ENCODE results near the gene TCTA.

TCTA gene

DNA sequence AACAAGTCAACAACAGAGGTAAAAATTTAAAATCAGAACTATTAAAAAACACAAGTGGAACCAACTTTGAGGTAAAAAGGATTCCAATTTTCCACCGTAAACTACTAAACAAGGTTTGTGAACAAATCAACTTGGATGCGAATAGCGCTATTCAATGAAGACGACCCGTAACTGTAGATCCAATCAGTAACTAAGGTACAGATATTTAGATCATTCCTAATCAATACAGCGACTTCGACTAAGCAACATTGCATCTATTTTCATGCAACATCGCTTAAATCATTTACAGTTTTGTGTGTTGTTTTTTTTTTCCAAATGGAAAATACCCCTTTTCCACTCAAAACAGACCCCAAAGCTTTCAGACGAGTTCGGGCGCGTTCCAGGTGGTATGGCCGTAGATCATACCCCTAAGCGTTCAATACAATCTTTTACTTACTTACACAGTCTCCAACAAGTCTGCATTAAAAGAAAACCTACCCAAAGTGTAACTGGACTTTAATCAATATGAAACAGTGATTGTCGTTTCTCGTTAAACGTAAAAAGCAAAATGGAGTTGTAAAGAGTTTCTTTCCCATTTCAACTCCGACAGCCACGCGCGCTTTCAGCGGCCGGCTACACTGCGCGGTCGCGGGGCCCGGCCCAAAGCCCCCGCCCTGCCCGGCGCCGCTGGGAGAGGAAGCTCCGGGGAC, 1.2 kb upstream of the TCTA start:
- DNase-seq = no peak

DNA sequence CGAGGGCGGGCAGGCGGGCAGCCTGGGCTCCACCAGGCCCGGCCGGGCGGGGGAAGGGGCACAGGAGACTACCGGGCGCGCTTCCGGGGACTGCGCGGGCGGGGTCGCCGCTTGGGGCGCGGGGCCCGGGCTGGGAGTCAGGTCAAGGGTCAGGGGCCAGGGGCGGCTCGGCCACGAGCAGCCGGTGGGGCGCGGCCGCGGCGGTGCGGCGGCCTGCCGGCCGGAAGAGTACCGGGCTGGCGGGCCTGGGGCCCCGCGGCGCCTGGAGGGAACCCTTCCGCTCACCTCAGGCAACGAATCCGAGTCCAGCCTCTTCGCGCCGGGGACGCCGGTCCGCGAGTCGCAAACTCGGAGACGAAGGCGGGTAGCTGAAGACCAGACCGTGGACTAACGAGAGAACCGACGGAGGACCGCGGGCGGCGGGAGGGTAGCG, 672 bp upstream of the TCTA start:
- no peak for DNase-seq

DNA sequence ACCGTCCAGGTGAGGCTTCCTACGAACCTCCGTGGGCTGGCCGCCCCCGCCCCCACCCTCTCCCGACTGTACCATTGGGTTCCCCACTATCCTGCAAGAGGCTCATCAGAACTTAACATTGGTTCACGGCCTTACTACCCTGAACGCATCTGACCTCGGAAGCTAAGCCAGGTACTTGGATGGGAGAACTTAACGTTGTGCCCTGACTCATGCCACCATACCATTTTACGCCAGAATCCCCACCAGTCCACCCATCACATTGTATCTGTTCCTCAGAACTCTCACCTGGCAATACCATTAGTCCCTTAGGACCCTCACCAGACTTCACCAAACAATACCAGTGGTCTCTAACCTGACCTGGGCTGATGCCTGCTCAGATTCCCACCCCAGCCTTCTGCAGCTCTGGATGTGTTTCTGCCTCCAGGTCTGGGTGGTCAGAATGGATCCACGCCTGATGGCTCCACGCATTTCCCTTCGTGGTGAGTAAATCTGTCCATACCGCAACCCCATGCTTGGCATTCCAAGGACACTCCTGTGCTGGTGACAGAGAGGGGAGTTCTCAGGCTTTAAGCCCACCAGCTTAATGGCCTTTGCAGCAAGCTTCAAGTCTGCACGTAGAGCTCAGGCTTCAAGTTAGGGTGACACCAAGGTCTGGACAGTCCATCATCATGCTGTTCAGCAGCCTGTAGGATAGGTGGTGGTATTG, 562 bp downstream of the TCTA start:
- no peak for DNase-seq

DNA sequence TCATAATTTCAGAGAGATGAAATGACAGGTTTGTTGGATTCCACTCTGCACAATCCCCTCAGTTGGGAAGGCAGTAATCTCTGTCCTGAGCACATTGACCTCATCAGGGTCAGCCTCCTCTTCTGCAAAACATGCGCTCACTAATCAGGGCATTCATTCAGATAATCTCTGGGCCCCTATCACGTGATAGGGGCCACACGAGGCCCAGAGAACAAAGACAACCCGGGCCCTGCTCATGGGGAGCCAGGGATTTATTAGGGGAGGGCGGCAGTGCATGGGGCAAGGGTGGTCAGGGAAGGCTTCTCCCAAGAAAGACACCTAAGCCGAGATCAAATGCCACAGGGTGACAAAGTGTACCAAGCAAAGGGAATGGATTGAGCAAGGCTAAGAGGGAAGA, 1.1 kb downstream of the TCTA start:
- DNase-seq = no peak

DNA sequence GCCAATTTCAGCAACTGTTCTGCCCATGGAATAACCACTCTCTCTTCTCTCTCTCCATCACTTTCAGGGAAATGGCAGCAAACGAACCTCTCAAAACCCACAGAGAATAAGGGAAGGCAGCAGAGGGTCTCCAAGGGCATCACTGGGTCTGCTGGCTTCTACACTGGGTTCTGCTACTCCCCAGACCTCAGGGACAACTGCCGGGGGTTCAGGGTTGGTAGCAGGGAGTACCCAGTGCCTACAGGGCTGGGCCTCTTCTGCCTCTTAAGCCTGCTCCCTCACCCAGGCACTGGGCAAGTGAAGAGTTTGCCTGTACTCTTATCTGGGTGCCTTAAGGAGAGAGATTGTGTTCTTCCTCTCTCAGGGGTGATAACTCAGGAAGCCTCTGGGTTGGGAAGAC, 2.5 kb downstream of the TCTA start:
- DNase-seq = no peak

DNA sequence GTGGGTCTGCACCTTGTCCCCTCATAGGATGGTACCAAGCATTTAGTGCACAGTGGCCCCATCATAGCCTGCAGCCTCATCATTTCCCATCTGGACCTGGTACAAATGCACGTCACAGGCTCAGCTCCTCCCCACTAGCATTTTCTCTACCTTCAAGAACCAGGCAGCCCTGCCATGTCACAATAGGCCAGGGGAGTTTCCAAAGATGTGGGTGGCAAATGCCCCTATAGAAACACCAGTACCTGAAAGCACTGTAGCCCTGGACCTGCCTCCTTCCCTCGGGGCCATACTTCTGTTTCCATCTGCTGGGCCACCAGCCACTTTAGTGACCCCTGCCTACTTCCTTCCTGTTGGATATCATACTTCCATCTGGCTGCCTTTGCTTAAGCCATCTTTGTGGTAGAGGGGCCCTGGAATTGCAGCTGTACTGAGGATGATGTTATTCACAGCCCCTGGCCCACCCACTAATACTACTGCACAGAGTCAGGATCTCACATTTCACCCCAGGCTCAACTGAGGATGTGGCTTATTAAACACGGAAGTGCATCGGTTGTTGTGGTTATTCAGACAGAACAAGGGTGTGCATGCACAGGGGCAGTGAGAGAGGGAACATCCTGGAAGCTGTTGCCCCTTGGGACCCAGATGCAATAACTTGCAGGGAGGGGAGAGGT, 3.8 kb downstream of the TCTA start:
- no peak for DNase-seq

DNA sequence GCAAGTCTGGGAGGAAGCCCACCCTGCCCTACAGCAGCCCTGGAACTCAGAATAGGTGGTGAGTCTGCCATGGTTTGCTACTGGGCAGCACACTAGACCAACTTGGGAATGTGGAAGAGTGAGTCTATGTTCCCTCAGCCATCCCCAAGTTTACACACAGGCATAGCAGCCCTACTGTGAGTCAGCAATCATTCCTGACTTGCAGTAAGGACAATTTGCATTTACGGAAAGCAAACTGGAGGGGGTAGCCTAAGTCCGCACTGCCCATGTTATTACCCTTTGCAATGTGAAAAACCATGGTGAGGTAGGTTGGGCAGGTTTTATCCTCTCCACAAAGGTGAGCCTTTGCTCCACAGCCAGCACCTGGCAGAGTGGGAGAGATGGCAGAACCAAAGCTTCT, 4.6 kb downstream of the TCTA start:
- no peak for DNase-seq

DNA sequence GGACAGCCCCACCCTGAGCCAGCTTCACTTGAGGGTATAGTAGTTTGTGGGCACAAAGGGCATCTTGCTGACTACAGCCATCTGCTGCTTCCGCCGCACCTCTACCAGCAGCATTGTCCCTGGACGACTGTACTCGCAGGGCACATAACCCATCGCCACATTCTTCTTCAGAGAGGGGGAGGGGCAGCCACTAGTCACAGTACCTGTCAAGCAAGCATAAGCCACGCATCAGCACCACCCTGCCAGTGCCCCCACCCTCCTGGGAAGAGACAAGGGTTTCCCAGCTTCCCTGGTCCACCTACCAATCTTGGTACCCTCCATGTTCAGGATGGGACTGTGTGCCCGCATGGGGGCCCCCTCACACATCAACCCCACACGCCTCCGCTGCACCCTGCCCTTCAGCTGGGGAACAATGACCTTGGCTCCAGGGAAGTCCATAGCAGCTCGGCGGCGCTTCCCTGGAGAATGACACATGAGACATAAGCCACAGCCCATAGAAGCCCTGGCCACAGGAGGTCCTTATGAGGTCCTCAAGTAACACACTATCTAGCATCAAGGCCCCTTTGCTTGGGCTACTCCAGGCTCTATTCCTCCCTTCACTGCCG, 5.4 kb downstream of the TCTA start:
- DNase-seq = no peak

DNA sequence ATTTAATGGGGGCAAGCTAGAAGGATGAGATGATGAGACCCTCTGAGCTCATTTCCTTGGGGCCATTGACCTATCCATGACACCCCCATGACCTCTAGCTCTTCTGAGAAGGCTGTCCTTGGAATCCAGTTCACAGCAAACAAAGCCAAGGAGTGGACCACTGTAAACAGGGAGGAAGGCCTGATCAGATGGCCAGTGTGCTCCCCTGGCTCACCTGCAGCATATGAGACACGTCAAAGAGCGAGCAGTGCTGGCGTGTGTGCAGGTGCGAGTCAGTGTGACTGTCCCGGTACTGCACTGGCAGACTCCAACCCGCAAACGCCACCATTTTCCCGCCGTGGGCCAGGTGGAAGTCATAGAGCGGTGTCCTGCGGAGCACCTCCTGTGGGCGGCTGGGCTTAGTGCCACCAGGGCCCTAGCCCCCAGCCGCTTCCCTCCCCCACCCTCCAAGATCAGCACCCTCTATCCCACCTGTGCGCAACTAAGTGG, 9.7 kb downstream of the TCTA start:
- no peak for DNase-seq

DNA sequence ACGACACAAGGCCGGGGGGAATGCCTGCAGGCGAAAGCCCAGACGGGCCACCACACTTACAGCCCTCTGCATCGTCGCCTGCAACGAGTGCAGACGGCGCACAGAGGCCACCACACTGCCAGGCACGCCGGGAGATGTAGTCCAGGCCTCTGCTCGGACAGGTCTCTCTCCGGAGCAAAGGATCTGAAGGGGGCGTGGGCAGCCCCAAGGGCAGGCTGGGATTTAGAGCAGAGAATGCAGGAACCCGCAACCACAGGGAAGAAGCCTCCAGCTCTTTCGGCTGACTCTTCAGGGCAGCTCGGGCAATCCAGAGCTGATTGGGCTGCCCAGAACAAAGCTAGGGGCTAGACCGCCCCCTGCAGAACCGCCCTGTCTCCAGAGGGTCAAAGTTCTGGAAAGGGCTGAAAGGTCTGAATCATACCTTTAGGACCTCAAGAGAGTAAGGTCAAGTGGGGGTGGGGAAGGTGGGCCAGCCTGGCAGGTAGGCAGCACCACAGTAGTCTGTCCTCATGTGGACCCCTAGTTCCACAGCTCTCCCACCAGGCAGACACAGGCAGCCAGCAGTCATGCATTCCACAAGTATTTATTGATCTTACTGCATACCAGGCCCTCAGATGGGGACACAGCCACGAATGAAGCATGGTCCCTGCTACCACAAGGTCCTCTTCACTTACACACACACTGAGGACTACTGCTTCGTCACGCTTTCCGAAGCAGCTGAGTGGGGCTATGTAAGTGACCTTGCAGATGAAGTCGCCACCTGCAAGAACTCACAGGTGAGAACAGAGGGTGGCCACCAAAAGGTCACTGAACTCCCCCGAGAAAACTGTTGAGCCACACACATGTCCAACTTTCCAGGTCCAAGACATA, 10.4 kb downstream of the TCTA start, which contains the start of gene AMT:
Gene AMT (minus strand): TSS at position 95 of the 870 bp plus-strand sequence. CDS start 23 bp downstream, at position 72.
- no peak for DNase-seq

DNA sequence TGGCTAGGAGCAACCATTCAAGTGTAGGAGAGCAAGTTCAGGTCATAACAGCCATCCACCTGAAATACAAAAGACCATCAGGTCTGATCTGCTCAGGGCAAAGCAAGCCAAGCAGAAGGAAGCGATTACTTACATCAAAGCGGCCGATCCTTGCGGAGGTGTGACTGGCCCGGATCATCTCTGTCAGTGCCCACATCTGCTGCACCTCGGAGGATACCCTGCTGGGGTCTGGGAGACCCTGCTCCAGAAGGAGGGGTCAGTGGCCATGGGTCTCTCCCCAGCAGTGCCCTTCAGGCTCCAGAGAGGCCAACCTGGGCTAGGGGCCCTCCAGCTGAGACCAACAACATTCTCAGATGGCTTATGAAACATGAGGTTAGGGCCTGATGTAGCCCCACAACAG, 12.6 kb downstream of the TCTA start:
- DNase-seq = no peak

DNA sequence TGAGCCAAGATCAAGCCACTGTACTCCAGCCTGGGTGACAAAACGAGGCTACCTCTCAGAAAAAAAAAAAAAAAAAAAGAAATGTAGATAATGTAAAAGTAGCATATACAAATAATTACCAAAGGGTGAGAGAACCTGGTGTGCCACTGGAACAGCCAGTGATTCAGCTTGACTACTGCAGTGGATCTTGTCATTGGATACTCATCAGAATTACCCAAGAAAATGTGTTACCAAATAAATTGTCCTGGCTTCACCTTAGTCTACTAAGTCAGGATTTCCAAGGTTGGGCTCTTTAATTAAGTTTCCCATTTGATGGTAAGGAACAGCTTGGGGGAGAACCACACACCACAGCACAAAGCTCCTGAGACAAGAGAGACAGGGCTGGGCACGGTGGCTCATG, 15.4 kb downstream of the TCTA start:
- DNase-seq = no peak

DNA sequence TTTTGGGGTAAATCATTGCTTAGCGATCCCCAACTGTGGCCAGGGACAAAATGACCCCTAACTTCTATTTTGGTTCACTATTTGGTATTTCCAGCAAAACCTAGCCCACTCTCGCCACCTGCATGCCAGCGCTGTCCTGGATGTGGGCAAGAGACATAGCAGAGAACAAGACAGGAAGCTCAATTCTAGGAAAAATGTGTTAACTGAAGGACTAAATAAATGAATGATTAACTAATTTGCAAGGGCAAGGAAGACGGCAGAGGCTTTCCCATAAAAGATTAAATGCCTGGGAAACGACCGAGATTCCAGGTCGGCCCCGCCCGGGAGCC, 16.5 kb downstream of the TCTA start:
- DNase-seq = no peak

DNA sequence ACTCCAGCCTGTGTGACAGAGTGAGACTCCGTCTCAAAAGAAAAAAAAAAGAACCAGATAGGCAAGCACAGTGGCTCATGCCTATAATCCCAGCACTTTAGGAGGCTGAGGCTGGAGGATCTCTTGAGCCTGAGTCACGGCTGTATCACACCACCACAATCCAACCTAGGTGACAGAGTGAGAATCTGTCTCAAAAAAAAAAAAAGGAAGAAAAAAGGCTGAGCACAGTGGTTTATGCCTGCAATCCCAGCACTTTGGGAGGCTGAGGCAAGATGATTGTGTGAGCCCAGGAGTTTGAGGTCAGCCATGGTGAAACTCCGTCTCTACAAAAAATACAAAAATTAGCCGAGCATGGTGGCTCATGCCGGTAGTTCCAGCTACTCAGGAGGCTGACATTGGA, 22.5 kb downstream of the TCTA start:
- no peak for DNase-seq

DNA sequence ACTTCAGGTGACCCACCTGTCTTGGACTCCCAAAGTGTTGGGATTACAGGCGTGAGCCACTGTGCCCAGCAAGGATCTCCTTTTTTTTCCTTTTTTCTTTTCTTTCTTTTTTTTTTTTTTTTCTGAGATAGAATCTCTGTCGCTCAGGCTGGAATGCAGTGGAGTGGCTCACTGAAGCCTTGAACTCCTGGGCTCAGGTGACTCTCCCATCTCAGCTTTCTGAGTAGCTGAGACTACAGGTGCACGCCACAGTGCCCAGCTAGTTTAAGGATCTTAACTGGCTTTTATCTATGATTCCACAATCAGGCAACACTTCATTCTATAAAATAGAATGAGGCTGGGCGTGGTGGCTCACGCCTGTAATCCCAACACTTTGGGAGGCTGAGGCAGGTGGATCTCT, 33.2 kb downstream of the TCTA start:
- DNase-seq = no peak

DNA sequence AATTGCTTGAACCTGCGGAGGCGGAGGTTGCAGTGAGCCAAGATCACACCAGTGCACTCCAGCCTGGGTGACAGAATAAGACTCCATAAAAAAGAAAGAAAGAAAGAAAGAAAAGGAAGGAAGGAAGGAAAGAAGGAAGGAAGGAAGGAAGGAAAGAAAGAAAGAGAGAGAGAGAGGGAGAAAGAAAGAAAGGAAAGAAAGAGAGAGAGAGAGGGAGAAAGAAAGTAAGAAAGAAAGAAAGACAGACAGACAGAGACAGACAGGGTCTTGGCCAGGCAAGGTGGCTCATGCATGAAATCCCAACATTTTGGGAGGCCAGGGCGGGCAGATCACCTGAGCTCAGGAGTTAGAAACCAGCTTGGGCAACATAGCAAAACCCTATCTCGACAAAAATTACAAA, 41.4 kb downstream of the TCTA start:
- DNase-seq = no peak

DNA sequence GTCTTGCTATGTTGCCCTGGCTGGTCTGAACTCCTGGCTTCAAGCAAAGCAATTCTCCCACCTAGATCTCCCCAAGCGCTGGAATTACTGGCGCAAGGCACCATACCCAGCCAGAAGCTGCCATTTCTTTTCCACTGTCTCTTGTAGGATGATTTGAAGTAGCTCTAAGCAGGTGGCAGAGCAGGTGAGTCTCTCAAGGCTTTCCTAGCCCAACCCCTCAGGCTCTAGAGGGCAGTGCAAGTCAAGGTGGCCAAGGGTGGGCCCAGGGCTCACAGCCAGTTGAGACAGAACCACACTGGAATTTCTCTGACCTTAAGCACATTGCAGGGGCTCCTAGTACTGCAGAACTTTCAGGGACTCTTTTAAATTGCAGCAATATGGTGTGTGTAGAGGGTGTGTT, 42.2 kb downstream of the TCTA start:
- no peak for DNase-seq

DNA sequence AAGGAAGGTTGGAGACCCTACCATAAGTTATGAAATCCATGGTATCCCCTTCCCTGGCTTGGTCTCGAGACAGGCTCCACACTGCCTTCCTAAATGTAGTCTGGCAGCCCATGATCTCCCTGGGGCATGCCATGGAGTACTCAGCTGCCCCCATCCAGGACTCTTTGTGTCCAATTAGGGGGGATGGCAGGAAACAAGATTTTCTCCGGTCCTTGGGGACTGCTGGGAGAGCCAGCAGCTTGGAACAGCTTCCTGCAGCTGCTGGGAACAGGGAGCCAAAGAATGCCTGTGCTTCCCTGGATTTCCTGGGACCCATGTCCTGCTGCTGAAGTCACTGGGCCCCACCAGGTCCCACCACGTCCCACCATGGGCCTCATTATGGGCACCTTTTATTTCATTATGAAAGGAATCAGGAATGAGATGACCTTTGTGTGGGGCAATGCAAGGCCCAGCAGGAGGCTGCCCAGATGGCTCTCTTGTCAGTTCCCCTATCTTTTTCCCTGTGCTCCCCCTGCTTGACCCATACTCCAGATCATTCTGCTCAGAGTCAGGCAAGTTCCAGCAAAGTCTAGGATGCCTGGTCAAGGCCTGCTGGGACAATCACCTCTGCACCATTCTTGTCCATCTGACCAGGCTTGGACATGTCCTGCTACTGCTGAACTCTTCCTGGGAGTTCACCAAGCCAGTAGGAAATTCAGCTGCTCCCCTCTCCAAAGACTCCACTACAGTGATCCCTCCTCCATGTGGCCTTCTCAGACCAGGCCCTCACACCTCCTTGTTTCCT, 42.9 kb downstream of the TCTA start:
- DNase-seq = no peak

DNA sequence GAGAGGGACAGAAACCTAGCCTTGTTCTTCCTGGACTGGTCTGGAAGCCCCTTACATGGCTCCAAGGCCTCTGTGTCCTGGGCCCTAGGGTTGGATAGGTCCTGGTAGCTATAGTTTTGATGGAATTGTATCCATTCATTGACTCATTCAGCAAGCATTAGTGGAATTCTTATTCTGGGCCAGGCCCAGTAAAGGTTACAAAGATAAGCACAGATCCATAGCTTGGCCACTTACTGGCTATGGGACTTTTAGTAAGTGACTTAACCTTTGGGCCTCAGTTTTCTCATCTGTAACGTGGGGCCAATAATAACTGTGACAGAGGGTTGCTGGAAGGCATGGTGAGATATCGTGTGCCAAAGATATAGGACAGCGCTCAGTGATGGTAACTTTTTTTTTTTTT, 44.2 kb downstream of the TCTA start:
- DNase-seq = no peak

DNA sequence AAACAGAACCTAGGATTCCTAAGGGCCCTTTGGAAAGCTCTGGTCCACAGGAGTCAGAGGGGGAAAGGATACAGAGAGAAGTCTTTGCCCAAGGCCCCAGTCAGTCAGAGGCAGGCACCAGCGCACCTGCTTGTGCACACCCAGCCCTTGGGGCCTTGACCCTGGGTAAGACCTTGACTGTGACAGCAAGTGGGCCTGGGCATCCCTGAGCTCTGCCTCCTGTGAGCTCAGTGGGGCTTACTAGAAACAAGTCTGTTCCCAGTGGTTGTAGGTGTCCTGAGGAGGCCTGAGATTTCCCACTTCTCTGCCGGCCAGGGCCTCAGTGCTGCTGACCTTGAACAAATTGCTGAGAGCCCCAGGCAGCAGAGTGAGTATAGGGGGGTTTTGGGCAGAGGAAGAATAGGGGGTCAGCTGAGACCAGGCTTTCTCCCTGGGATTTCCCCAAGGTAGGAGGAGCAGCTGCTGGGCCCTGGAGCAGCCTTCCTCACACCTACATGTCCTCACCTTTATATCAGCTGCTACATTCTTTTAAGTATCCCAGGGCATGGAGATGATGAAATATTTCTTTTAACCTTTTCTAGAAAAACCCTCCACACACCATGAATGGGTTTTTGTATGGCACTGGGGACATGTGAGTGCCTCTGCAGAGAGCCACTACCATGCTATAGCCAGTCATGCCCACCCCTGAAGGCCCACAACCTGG, 48.1 kb downstream of the TCTA start:
- DNase-seq = no peak

DNA sequence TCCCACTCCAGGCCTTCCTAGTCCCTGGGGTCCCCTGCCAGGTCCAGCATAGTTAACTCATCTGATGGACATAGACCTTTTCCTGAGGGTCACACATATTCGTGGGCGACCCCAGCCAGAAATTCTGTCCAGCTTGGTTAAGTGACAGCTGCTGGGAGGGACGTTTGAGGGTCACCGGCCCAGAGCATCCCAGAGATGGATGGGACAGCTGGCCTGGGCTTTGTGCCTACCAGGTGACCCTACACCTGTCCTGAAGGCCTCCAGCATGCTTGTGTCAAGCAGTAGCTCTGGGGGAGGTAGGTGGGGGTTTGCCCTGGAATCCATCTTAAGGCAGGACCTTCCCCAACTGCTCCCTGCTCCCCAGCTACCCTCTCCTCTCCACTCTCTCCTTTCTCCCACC, 48.7 kb downstream of the TCTA start:
- no peak for DNase-seq

Data from NCI-H1048 (cell line).